WTC11 (cell line): ENCODE data around the gene SLC6A9. TPM values are rescaled to one million over a fixed set of nuclear protein-coding genes. Genes with fewer than 3 reads are reported as not detected.

ENCODE experiments used
- ATAC-seq: fragments of 200-7000 bp; cut with Tn5 transposase; 2 replicates; pipeline ENCODE4 v1.10.0; 2021; ENCODE audit warnings: mild to moderate bottlenecking, moderate library complexity
- CTCF ChIA-PET: fragments of 300-600 bp; sonication (Branson Sonifier 250); formaldehyde crosslinking; loops from one replicate; lab custom pipeline; 2021; ENCODE audit warnings: antibody characterized with exemption; lab: Charles Lee
- POLR2A ChIA-PET: fragments of 350-600 bp; sonication (Branson Sonifier 250); formaldehyde crosslinking; loops from one replicate; lab custom pipeline; 2021; ENCODE audit warnings: antibody characterized with exemption; lab: Charles Lee
- DNase-seq: peaks from one replicate; pipeline ENCODE4 v3.0.0; 2021; ENCODE audit warnings: low spot score
- H3K27ac Mint-ChIP-seq: 2 replicates; pipeline ENCODE4 v1.8.0; 2021; ENCODE audit warnings: mixed read lengths
- H3K27me3 Mint-ChIP-seq: 2 replicates; pipeline ENCODE4 v1.8.0; 2021; ENCODE audit warnings: low read depth, mild to moderate bottlenecking, moderate library complexity, mixed read lengths
- H3K36me3 Mint-ChIP-seq: 2 replicates; pipeline ENCODE4 v1.8.0; 2021; ENCODE audit warnings: mixed read lengths
- H3K4me1 Mint-ChIP-seq: 2 replicates; pipeline ENCODE4 v1.8.0; 2022; ENCODE audit warnings: mixed read lengths
- H3K4me3 Mint-ChIP-seq: 2 replicates; pipeline ENCODE4 v1.8.0; 2021; ENCODE audit warnings: mild to moderate bottlenecking, moderate library complexity, mixed read lengths
- H3K9me3 Mint-ChIP-seq: 2 replicates; pipeline ENCODE4 v1.8.0; 2021; ENCODE audit warnings: mixed read lengths
- HMGXB4 ChIP-seq: sonication (generic); formaldehyde crosslinking; IDR thresholded peaks from 2 replicates; pipeline ENCODE4 v1.8.1; 2023; ENCODE audit warnings: mild to moderate bottlenecking, moderate library complexity, missing genetic modification reagents
- JUN ChIP-seq: sonication (generic); formaldehyde crosslinking; IDR thresholded peaks from 2 replicates; pipeline ENCODE4 v1.8.0; 2023; ENCODE audit warnings: mild to moderate bottlenecking, missing genetic modification reagents
- MYBL2 ChIP-seq: sonication (generic); formaldehyde crosslinking; IDR thresholded peaks from 2 replicates; pipeline ENCODE4 v1.8.1; 2023; ENCODE audit warnings: mild to moderate bottlenecking, moderate library complexity, missing genetic modification reagents
- NR1H2 ChIP-seq: sonication (generic); formaldehyde crosslinking; IDR thresholded peaks from 2 replicates; pipeline ENCODE4 v1.9.0; 2021; ENCODE audit warnings: mild to moderate bottlenecking, moderate library complexity, missing genetic modification reagents
- STAT6 ChIP-seq: sonication (generic); formaldehyde crosslinking; conservative IDR thresholded peaks from 2 replicates; pipeline ENCODE4 v1.8.1; 2023; ENCODE audit warnings: mild to moderate bottlenecking, low read depth, missing genetic modification reagents, moderate library complexity
- ZNF138 ChIP-seq: sonication (generic); formaldehyde crosslinking; conservative IDR thresholded peaks from 2 replicates; pipeline ENCODE4 v1.8.1; 2022; ENCODE audit warnings: mild to moderate bottlenecking, moderate library complexity, missing genetic modification reagents
- ZNF416 ChIP-seq: fragments of 250-450 bp; sonication (Bioruptor Pico); IDR thresholded peaks from 2 replicates; pipeline ENCODE4 v1.9.0; 2021; ENCODE audit warnings: mild to moderate bottlenecking, inconsistent platforms
- ZNF671 ChIP-seq: fragments of 250-450 bp; sonication (Bioruptor Pico); IDR thresholded peaks from 2 replicates; pipeline ENCODE4 v1.8.0; 2021; ENCODE audit warnings: mild to moderate bottlenecking
- total RNA-seq: library from RNA; stranded (reverse); gene quantifications from 3 replicates; pipeline ENCODE4 v1.2.3, GENCODE V29; 2021
- TF ChIP-seq, protein P1 (sequence below): sonication (generic); formaldehyde crosslinking; IDR thresholded peaks from 2 replicates; pipeline ENCODE4 v1.8.1; 2023; ENCODE audit warnings: mild to moderate bottlenecking, missing genetic modification reagents, moderate library complexity
- TF ChIP-seq, protein P2 (sequence below): sonication (generic); formaldehyde crosslinking; IDR thresholded peaks from 2 replicates; pipeline ENCODE4 v1.8.1; 2023; ENCODE audit warnings: mild to moderate bottlenecking, missing genetic modification reagents, borderline replicate concordance

Gene SLC6A9
- total RNA-seq, 1 experiment from 2014 or later, result 14.4 TPM

GRCh38 chr1:43971336-43971980, 59.8 kb downstream of the SLC6A9 start (continued):
- TF ChIP-seq, protein P1, sequence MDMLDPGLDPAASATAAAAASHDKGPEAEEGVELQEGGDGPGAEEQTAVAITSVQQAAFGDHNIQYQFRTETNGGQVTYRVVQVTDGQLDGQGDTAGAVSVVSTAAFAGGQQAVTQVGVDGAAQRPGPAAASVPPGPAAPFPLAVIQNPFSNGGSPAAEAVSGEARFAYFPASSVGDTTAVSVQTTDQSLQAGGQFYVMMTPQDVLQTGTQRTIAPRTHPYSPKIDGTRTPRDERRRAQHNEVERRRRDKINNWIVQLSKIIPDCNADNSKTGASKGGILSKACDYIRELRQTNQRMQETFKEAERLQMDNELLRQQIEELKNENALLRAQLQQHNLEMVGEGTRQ (CRISPR knock-in tag), result no peak
- no peak for TF ChIP-seq MYBL2 (CRISPR knock-in tag)
- no peak for TF ChIP-seq ZNF671

DNA sequence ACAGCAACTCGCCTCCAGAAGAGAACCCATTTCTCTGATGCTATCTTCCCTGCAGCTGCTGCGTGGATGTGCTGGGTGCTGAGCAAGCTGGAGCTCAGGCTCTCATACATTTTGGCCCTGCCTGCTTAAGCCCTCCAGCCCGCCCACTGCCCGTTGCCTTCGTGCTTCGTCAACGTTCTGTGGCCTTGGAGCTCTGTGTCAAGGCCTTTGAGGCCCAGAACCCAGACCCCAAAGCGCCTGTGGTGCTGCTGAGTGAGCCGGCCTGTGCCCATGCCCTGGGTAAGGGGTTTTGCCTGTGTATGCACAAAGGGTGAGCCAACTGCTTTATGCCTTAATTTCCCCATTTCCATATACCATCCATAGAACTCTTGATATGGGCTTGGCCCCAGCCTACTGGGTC, 60.4 kb downstream of the SLC6A9 start:
- TF ChIP-seq ZNF416 (CRISPR knock-in tag), result no peak
- no peak for TF ChIP-seq HMGXB4
- TF ChIP-seq, protein P2, sequence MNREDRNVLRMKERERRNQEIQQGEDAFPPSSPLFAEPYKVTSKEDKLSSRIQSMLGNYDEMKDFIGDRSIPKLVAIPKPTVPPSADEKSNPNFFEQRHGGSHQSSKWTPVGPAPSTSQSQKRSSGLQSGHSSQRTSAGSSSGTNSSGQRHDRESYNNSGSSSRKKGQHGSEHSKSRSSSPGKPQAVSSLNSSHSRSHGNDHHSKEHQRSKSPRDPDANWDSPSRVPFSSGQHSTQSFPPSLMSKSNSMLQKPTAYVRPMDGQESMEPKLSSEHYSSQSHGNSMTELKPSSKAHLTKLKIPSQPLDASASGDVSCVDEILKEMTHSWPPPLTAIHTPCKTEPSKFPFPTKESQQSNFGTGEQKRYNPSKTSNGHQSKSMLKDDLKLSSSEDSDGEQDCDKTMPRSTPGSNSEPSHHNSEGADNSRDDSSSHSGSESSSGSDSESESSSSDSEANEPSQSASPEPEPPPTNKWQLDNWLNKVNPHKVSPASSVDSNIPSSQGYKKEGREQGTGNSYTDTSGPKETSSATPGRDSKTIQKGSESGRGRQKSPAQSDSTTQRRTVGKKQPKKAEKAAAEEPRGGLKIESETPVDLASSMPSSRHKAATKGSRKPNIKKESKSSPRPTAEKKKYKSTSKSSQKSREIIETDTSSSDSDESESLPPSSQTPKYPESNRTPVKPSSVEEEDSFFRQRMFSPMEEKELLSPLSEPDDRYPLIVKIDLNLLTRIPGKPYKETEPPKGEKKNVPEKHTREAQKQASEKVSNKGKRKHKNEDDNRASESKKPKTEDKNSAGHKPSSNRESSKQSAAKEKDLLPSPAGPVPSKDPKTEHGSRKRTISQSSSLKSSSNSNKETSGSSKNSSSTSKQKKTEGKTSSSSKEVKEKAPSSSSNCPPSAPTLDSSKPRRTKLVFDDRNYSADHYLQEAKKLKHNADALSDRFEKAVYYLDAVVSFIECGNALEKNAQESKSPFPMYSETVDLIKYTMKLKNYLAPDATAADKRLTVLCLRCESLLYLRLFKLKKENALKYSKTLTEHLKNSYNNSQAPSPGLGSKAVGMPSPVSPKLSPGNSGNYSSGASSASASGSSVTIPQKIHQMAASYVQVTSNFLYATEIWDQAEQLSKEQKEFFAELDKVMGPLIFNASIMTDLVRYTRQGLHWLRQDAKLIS (CRISPR knock-in tag), result no peak
- TF ChIP-seq ZNF138 (CRISPR knock-in tag), result no peak
- TF ChIP-seq, all 79 proteins: peak for 0
- DNase-seq (no peak), ATAC-seq (no peak)
- Mint-ChIP-seq H3K4me3 (peak overlapping the region; percentile 97), H3K4me1 (peaks cover 24% of the 10 kb centered on the region), H3K9me3 (no peaks in the 10 kb centered on the region), H3K27me3 (no peaks in the 10 kb centered on the region), H3K36me3 (peaks cover 13% of the 10 kb centered on the region; the same call in 1 of the 2 replicates), H3K27ac (no peak overlapping the region)
- ChIA-PET POLR2A (interaction anchor here (0.8 kb wide), 1 partner anchor 98 kb away, joined by 5 read pairs; no protein-coding TSS in a partner anchor), CTCF (interaction anchor here (1.1 to 2.8 kb wide), 4 partner anchors 21 to 208 kb away, joined by 3 to 27 read pairs (median 5); no protein-coding TSS in a partner anchor)

DNA sequence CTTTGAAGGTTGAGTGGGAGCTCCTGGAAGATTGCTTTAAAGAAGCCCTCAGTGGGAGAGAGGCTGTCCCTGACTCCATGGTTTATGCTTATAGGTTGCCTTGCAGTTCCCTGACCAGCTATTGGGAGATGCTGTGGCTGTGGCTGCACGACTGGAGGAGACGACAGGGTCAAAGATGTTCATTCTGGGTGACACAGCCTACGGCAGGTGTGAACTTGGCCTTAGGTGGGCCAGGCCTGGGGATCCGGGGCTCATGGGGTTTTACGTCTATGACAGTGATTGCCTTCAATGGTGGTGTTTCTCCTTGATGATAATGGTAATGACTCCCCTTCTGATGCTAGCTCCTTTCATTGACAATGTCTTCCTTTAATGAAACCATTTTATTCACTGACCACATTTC, 60.8 kb downstream of the SLC6A9 start:
- Mint-ChIP-seq H3K27ac (no peak overlapping the region), H3K4me1 (peaks cover 21% of the 10 kb centered on the region), H3K9me3 (no peaks in the 10 kb centered on the region), H3K4me3 (peak overlapping the region; percentile 97), H3K27me3 (no peaks in the 10 kb centered on the region), H3K36me3 (peaks cover 13% of the 10 kb centered on the region; the same call in 1 of the 2 replicates)
- DNase-seq, result no peak
- ChIA-PET CTCF (interaction anchor here (0.8 to 2.8 kb wide), 7 partner anchors 22 to 207 kb away, joined by 3 to 27 read pairs (median 3); no protein-coding TSS in a partner anchor), POLR2A (interaction anchor here (0.8 kb wide), 2 partner anchors 22 to 98 kb away, joined by 3 to 5 read pairs; no protein-coding TSS in a partner anchor)
- TF ChIP-seq STAT6 (CRISPR knock-in tag) (no peak), JUN (CRISPR knock-in tag) (0 out of 2 replicates have a peak, but pooled peaks have one; percentile 6), NR1H2 (CRISPR knock-in tag) (no peak)
- no peak for ATAC-seq
